ENCODE measurements around the gene NELL1. TPM values are rescaled to one million over a fixed set of nuclear protein-coding genes. Genes with fewer than 3 reads are reported as not detected.

Gene NELL1
- total RNA-seq, 1 donor from 2014 or later, result not detected

- H3K36me3 ChIP-seq, result no peaks in the 10 kb centered on the region
- no peaks in the 10 kb centered on the region for H4K20me1 ChIP-seq (ENCODE audit: low read depth)
- H3K27me3 Mint-ChIP-seq (ENCODE audit: insufficient read depth, low read depth), result peaks cover 2% of the 10 kb centered on the region
- H3K4me1 Mint-ChIP-seq, result peaks cover 9% of the 10 kb centered on the region
- H3F3A ChIP-seq (ENCODE audit: low read depth), result no peaks in the 10 kb centered on the region
- peaks cover 2% of the 10 kb centered on the region for H3K36me3 Mint-ChIP-seq
- no peaks in the 10 kb centered on the region for H3K27me3 ChIP-seq
- no peaks in the 10 kb centered on the region for H3K79me2 ChIP-seq (ENCODE audit: low read depth)
- no peak overlapping the region for H3K27ac ChIP-seq
- H3K4me3 ChIP-seq, result no peak overlapping the region
- no peaks in the 10 kb centered on the region for H3K4me1 ChIP-seq
- peaks cover under 1% of the 10 kb centered on the region for H3K9me3 Mint-ChIP-seq
- no peak overlapping the region for H3K27ac Mint-ChIP-seq
- TF ChIP-seq EZH2 (IDR thresholded peaks at IDR 0.05), result no peak
- no peak for TF ChIP-seq CTCF (IDR thresholded peaks at IDR 0.05)
- TF ChIP-seq EZH2phosphoT487 (IDR thresholded peaks at IDR 0.05), result no peak
- H3K9me3 ChIP-seq (ENCODE audit: low read depth), result no peaks in the 10 kb centered on the region
- no peak overlapping the region for H3K4me2 ChIP-seq
- H2AFZ ChIP-seq (replicated peaks), result no peak overlapping the region
- DNase-seq (ENCODE audit: low spot score), result no peak
- no peak overlapping the region for H3K4me3 Mint-ChIP-seq
- H3K9ac ChIP-seq, result no peak overlapping the region
Observed at GRCh38 chr11:21321072-21321471, 651.7 kb downstream of the NELL1 start.

GRCh38 chr11:21321530-21321929 lies 652.1 kb downstream of the NELL1 start:
- Histone ChIP-seq H3K9me3 (ENCODE audit: low read depth) (no peaks in the 10 kb centered on the region), H3F3A (ENCODE audit: low read depth) (no peaks in the 10 kb centered on the region), H3K79me2 (ENCODE audit: low read depth) (no peaks in the 10 kb centered on the region), H4K20me1 (ENCODE audit: low read depth) (no peaks in the 10 kb centered on the region), H3K4me3 (no peak overlapping the region), H3K4me2 (no peak overlapping the region), H3K36me3 (no peaks in the 10 kb centered on the region), H3K27ac (no peak overlapping the region), H3K27me3 (no peaks in the 10 kb centered on the region), H3K4me1 (no peaks in the 10 kb centered on the region), H3K9ac (no peak overlapping the region), H2AFZ (replicated peaks) (no peak overlapping the region)
- Mint-ChIP-seq H3K4me1 (peaks cover 5% of the 10 kb centered on the region), H3K27ac (no peak overlapping the region), H3K9me3 (peaks cover 2% of the 10 kb centered on the region), H3K36me3 (peaks cover 2% of the 10 kb centered on the region), H3K27me3 (ENCODE audit: insufficient read depth, low read depth) (peaks cover 2% of the 10 kb centered on the region), H3K4me3 (no peak overlapping the region)
- DNase-seq (ENCODE audit: low spot score), result no peak
- no peak for TF ChIP-seq EZH2phosphoT487 (IDR thresholded peaks at IDR 0.05)
- no peak for TF ChIP-seq CTCF (IDR thresholded peaks at IDR 0.05)
- no peak for TF ChIP-seq EZH2 (IDR thresholded peaks at IDR 0.05)

GRCh38 chr11:21323617-21324016 lies 654.2 kb downstream of the NELL1 start:
- Mint-ChIP-seq H3K36me3 (peaks cover 5% of the 10 kb centered on the region), H3K9me3 (peaks cover 9% of the 10 kb centered on the region), H3K4me3 (no peak overlapping the region), H3K4me1 (peaks cover 5% of the 10 kb centered on the region), H3K27me3 (ENCODE audit: insufficient read depth, low read depth) (peaks cover 2% of the 10 kb centered on the region), H3K27ac (no peak overlapping the region)
- H3K36me3 ChIP-seq, result no peaks in the 10 kb centered on the region
- TF ChIP-seq CTCF (IDR thresholded peaks at IDR 0.05) (peak; percentile 62), EZH2phosphoT487 (IDR thresholded peaks at IDR 0.05) (no peak), EZH2 (IDR thresholded peaks at IDR 0.05) (no peak)
- H3K79me2 ChIP-seq (ENCODE audit: low read depth), result no peaks in the 10 kb centered on the region
- H2AFZ ChIP-seq (replicated peaks), result no peak overlapping the region
- H3K4me1 ChIP-seq, result no peaks in the 10 kb centered on the region
- no peaks in the 10 kb centered on the region for H4K20me1 ChIP-seq (ENCODE audit: low read depth)
- no peak overlapping the region for H3K9ac ChIP-seq
- no peak overlapping the region for H3K4me3 ChIP-seq
- H3F3A ChIP-seq (ENCODE audit: low read depth), result no peaks in the 10 kb centered on the region
- no peak overlapping the region for H3K27ac ChIP-seq
- no peaks in the 10 kb centered on the region for H3K27me3 ChIP-seq
- H3K9me3 ChIP-seq (ENCODE audit: low read depth), result no peaks in the 10 kb centered on the region
- H3K4me2 ChIP-seq, result no peak overlapping the region
- peak; percentile 13 for DNase-seq (ENCODE audit: low spot score)

Measured in neural progenitor cell (in vitro differentiated cells).